ENCODE data around the gene RBM34. TPM values are rescaled to one million over a fixed set of nuclear protein-coding genes. Genes with fewer than 3 reads are reported as not detected.
"Not testable (repeated sequence)": the region's sequence is repeated elsewhere in the genome, so short reads cannot be mapped to it uniquely, and the experiment has no call there.

The RBM34 gene
- total RNA-seq, 1 experiment from 2014 or later: 57.5 TPM

DNA sequence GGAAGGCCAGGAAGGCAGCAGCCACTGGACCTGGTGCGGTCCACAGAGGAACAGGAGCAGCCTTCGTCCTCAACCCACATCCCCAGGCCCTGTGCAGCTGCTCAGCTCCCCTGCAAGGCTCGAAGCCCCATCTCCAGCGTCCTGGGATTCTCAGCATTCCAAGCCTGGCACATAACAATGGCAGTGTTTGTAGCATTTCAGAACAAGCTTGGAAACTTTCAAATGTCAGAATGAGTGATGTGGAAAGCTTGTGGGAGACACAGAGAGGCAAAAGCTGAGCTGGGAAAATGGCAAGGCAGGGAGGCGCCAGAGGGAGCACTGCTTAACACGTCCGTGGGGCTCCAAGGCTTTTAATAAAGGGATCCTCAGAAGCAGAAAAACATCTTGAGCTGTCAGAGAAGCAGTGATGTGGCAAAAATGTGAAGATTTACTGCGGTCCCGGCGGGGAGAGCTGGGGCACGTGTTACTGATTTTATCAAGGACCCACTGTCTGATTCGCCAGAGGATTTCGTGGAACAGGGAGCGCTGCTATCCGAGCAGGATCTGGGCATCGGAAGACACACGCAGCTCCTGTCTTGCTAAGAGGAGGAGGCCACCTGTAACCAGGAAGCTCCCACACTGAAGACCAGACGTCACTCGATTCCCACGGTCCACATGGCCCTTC lies 70.5 kb downstream of the RBM34 start:
- no peaks in the 10 kb centered on the region for H3K27me3 ChIP-seq
- no peaks in the 10 kb centered on the region for H3K9me3 ChIP-seq
- H3K36me3 ChIP-seq: no peaks in the 10 kb centered on the region
- no peak for DNase-seq
- no peak overlapping the region for H3K4me3 ChIP-seq

DNA sequence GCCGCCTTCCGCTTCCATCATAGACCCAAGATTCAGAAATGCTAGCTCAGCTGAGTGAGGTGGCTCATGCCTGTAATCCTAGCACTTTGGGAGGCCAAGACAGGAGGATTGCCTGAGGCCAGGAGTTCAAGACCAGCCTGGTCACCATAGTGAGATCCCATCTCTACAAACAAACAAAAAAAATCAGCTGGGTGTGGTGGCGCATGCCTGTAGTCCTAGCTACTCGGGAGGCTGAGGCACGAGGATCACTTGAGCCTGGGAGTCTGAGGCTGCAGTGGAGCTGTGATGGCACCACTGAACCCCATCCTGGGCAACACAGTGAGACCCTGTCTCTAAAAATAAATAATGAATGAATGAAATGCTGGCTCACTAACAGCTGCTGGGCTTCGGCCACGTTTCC lies 72.1 kb downstream of the RBM34 start:
- H3K36me3 ChIP-seq: no peaks in the 10 kb centered on the region
- no peaks in the 10 kb centered on the region for H3K9me3 ChIP-seq
- H3K27me3 ChIP-seq: no peaks in the 10 kb centered on the region
- H3K4me3 ChIP-seq: no peak overlapping the region
- DNase-seq: no peak

DNA sequence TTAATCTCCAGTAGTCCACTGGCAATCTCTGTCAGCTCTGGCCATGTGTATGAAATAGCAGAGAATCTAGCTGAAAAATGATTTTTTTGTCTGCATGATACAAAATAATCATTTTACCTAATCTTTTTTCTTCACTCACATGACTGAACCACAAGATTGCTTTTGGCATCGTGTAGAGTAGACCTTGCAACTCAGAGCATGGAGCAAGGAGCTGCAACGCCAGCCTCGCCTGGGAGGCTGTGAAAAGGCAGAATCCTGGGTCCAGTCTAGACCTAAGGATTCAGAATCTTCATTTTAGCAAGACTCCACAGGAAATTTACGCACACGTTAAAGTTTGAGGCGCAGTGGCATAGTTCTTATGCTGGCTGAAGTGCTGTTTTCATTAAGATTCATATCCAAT lies 72.6 kb downstream of the RBM34 start:
- Histone ChIP-seq H3K9me3 (no peaks in the 10 kb centered on the region), H3K36me3 (no peaks in the 10 kb centered on the region), H3K4me3 (no peak overlapping the region), H3K27me3 (no peaks in the 10 kb centered on the region)
- DNase-seq: no peak

GRCh38 chr1:235087906-235088305 lies 73.1 kb downstream of the RBM34 start:
- Histone ChIP-seq H3K36me3 (no peaks in the 10 kb centered on the region), H3K9me3 (no peaks in the 10 kb centered on the region), H3K4me3 (no peak overlapping the region), H3K27me3 (no peaks in the 10 kb centered on the region)
- DNase-seq: no peak

DNA sequence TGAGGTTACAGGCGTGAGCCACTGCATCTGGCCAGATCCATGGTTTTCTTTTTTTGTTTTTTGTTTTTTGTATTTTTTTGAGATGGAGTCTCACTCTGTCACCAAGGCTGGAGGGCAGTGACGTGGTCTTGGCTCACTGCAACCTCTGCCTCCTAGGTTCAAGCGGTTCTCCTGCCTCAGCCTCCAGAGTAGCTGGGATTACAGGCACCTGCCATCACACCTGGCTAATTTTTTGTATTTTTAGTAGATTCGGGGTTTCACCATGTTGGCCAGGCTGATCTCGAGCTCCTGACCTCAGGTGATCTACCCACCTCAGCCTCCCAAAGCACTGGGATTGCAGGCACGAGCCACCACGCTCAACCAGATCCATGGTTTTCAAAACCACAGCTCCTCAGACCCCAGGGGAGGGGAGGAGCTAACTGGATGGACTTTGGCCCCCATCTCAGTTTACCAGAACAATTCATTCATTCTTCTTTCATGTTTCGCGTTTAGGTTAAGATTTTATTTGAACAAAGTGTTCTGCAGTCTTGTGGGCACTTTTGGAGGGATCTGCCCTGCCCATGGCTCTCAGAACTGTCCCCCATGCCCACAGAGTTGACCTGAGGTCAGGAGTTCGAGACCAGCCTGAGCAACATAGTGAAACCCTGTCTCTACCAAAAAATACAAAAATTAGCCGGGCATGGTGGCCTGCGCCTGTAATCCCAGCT lies 75.5 kb downstream of the RBM34 start:
- not testable (repeated sequence) for DNase-seq, H3K27me3 ChIP-seq, H3K9me3 ChIP-seq, H3K36me3 ChIP-seq, H3K4me3 ChIP-seq

Other genes with a start within 250 kb of the RBM34 start
- gene TOMM20, start 32.4 kb downstream of the RBM34 start, total RNA-seq (2014; rRNA removed; shearing (Covaris generic); ENCODE audit: low replicate concordance): 132 and 183 TPM in 2 replicates
- gene ARID4B, start 166.9 kb upstream of the RBM34 start, total RNA-seq (2014; rRNA removed; shearing (Covaris generic); ENCODE audit: low replicate concordance): 9.5 and 19.4 TPM in 2 replicates
- 18.7 and 23.1 TPM in 2 replicates for gene GGPS1, start 167.3 kb upstream of the RBM34 start, total RNA-seq (2014; rRNA removed; shearing (Covaris generic); ENCODE audit: low replicate concordance)
- gene TBCE, start 206.2 kb upstream of the RBM34 start, total RNA-seq (2014; rRNA removed; shearing (Covaris generic); ENCODE audit: low replicate concordance): 60.4 and 63.4 TPM in 2 replicates

Measured in MG63 (cell line).